ENCODE measurements around the gene KLF7. TPM values are rescaled to one million over a fixed set of nuclear protein-coding genes. Genes with fewer than 3 reads are reported as not detected.

KLF7 gene
- total and polyA plus RNA-seq, 9 of the 15 experiments (the other 6 are each of a cell fraction or from before 2014, with no cell fraction given) = 0.04 to 0.54 (median 0.07) TPM

DNA sequence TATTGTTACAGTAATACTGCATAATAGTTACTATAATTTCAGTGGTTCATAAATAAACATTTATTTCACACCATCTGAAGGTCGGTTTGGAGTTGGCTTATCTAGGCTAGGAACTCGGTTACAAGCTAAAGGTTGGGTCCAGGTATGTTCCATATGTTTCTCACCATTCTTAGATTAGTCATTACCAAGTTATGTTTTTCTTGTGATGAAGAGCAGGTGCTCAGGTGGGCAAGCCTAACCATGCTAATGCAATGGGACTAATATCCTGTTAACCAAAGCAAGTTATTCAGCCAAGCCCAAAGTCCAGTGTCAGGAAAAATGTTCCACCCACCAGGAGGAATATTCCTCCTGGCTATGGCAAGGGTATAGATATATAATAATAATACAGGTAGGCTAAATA lies 133.3 kb downstream of the KLF7 start:
- intact Hi-C loops (cut with micrococcal nuclease) = no loop called here
- TF ChIP-seq, protein P1, sequence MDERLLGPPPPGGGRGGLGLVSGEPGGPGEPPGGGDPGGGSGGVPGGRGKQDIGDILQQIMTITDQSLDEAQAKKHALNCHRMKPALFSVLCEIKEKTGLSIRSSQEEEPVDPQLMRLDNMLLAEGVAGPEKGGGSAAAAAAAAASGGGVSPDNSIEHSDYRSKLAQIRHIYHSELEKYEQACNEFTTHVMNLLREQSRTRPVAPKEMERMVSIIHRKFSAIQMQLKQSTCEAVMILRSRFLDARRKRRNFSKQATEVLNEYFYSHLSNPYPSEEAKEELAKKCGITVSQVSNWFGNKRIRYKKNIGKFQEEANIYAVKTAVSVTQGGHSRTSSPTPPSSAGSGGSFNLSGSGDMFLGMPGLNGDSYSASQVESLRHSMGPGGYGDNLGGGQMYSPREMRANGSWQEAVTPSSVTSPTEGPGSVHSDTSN (CRISPR knock-in tag; IDR thresholded peaks at IDR 0.05; ENCODE audit: low read depth) = no peak
- TF ChIP-seq, protein P1 (tag; conservative IDR thresholded peaks at IDR 0.05; ENCODE audit: low read depth) = no peak
- TF ChIP-seq NCOA4 (IDR thresholded peaks at IDR 0.05; ENCODE audit: partially characterized antibody) (no peak), CEBPG (CRISPR knock-in tag; IDR thresholded peaks at IDR 0.05) (no peak), CEBPG (tag; conservative IDR thresholded peaks at IDR 0.05 in 1 of 2, IDR thresholded peaks at IDR 0.05 in 1 of 2) (no peak), RBM39 (optimal IDR thresholded peaks at IDR 0.05; ENCODE audit: low read depth, low read length) (no peak), ETV6 (IDR thresholded peaks at IDR 0.05; ENCODE audit: borderline replicate concordance in 1 of 2, low read depth in 2 of 2, low read length in 1 of 2) (no peak), ETV6 (CRISPR knock-in tag; IDR thresholded peaks at IDR 0.05; ENCODE audit: borderline replicate concordance) (no peak), KLF1 (tag; IDR thresholded peaks at IDR 0.05) (no peak), MAFF (IDR thresholded peaks at IDR 0.05; ENCODE audit: low read length) (no peak)
- ChIA-PET POLR2A (no interaction called here), CTCF (ENCODE audit: low intra/inter-chr PET ratio) (no interaction called here)
- Histone ChIP-seq H4K20me1 (replicated peaks; ENCODE audit: control insufficient read depth, insufficient read depth, low read length) (no peaks in the 10 kb centered on the region), H2AFZ (ENCODE audit: low read depth, low read length) (no peak overlapping the region), H3K4me3 (no peak overlapping the region), H3K27me3 (ENCODE audit: control insufficient read depth in 2 of 2, insufficient read depth in 2 of 2, low read length in 2 of 2) (no peaks in the 10 kb centered on the region), H3K9me1 (ENCODE audit: control insufficient read depth, insufficient read depth, low read length) (no peaks in the 10 kb centered on the region), H3K4me1 (replicated peaks in 1 of 2; ENCODE audit: control insufficient read depth in 2 of 2, insufficient read depth in 2 of 2, low read length in 2 of 2) (no peaks in the 10 kb centered on the region), H3K9me3 (replicated peaks; ENCODE audit: control insufficient read depth, insufficient read depth, low read depth, low read length) (no peaks in the 10 kb centered on the region), H3K36me3 (ENCODE audit: control insufficient read depth, insufficient read depth, low read length) (no peaks in the 10 kb centered on the region), H3K79me2 (ENCODE audit: control insufficient read depth, insufficient read depth, low read length) (no peaks in the 10 kb centered on the region), H3K4me2 (ENCODE audit: insufficient read depth, low read length) (no peak overlapping the region), H3K9ac (ENCODE audit: insufficient read depth in 1 of 2, low read depth in 2 of 2, low read length in 2 of 2) (no peak overlapping the region), H3K27ac (ENCODE audit: extremely low read depth, low read depth, low read length) (no peak overlapping the region)
- in situ Hi-C loops (cut with MboI) = no loop called here
- WGBS (ENCODE audit: insufficient coverage, low coverage, missing lambda C conversion rate) = 0% methylated on average over 2 of the region's 2 CpGs
- DNase-seq (ENCODE audit: extremely low read depth in 1 of 4, low spot score in 3 of 4) (no peak), FAIRE-seq (no peak), ATAC-seq (no peak)
- no TSS peak for BruUV-seq (replicated peaks)

Small RNA genes within 50 kb of the gene (microRNA-seq; reads per million reads assigned to microRNA genes)
- gene MIR2355 (ENCODE audit: borderline microRNAs expressed) (not detected), gene MIR7845 (ENCODE audit: borderline microRNAs expressed) (not detected)

Small RNA genes within 50 kb of the gene (small RNA-seq; reads per million reads assigned to genes)
- gene MIR2355 = not detected
- gene MIR7845 = not detected

Other genes starting within 250 kb of the KLF7 start
- not detected in 2 replicates for gene CPO, start 226.4 kb downstream of the KLF7 start, total RNA-seq (2014; rRNA removed)
- not detected in 2 replicates for gene CPO, start 226.4 kb downstream of the KLF7 start, total RNA-seq (2014; rRNA removed; fragmentation: Illumina TruSeq; extraction: Trizol)
- not detected in 2 replicates for gene CPO, start 226.4 kb downstream of the KLF7 start, total RNA-seq (2015; rRNA removed; fragmentation: Illumina TruSeq; extraction: Trizol)
- gene CPO, start 226.4 kb downstream of the KLF7 start, total RNA-seq (2021) = not detected in 2 replicates
- not detected in 2 replicates for gene CPO, start 226.4 kb downstream of the KLF7 start, polyA plus RNA-seq (2011; rRNA removed)
- gene CPO, start 226.4 kb downstream of the KLF7 start, polyA plus RNA-seq (2014; fragmentation: Illumina TruSeq; extraction: Trizol) = not detected in 2 replicates
- gene CPO, start 226.4 kb downstream of the KLF7 start, polyA plus RNA-seq (2014; fragmentation: Nextera tagmentation; extraction: Ambion mirVana) = not detected
- gene CPO, start 226.4 kb downstream of the KLF7 start, polyA plus RNA-seq (2014; rRNA removed) = not detected in 2 replicates